Measurements from ENCODE around the gene ZMYND11. TPM values are rescaled to one million over a fixed set of nuclear protein-coding genes. Genes with fewer than 3 reads are reported as not detected.

Gene ZMYND11
- total RNA-seq, 2 donors from 2014 or later, result 34.1 to 48.5 TPM

- Histone ChIP-seq H3K9me3 (no peaks in the 10 kb centered on the region), H3K36me3 (no peaks in the 10 kb centered on the region), H3K4me1 (no peaks in the 10 kb centered on the region), H3K27me3 (no peaks in the 10 kb centered on the region), H3K27ac (no peak overlapping the region), H3K4me3 (no peak overlapping the region), H3K9ac (ENCODE audit: low read depth in 2 of 2, low read length in 2 of 2) (no peak overlapping the region)
- TF ChIP-seq CTCF (IDR thresholded peaks at IDR 0.05), result no peak
- no peak for DNase-seq
- intact Hi-C loops (cut with DNase I), result no loop called here
These were observed 147.3 kb downstream of the ZMYND11 start for GRCh38 chr10:282294-283139.

- H3K36me3 ChIP-seq, result no peaks in the 10 kb centered on the region
- no peak overlapping the region for H3K9ac ChIP-seq (ENCODE audit: low read depth in 2 of 2, low read length in 2 of 2)
- no peak overlapping the region for H3K27ac ChIP-seq
These were observed 147.9 kb downstream of the ZMYND11 start for GRCh38 chr10:283140-283479.

GRCh38 chr10:283916-284356, 148.7 kb downstream of the ZMYND11 start:
- no peak for DNase-seq
- H3K4me1 ChIP-seq, result no peaks in the 10 kb centered on the region
- H3K4me3 ChIP-seq, result no peak overlapping the region
- no peaks in the 10 kb centered on the region for H3K36me3 ChIP-seq
- no peaks in the 10 kb centered on the region for H3K27me3 ChIP-seq
- no peak for TF ChIP-seq CTCF (IDR thresholded peaks at IDR 0.05)
- intact Hi-C loops (cut with DNase I), result no loop called here
- H3K9me3 ChIP-seq, result no peaks in the 10 kb centered on the region
- no peak overlapping the region for H3K9ac ChIP-seq (ENCODE audit: low read depth in 2 of 2, low read length in 2 of 2)
- H3K27ac ChIP-seq, result no peak overlapping the region

More at GRCh38 chr10:283140-283479, 147.9 kb downstream of the ZMYND11 start:
- H3K4me3 ChIP-seq, result no peak overlapping the region
- H3K9me3 ChIP-seq, result no peaks in the 10 kb centered on the region
- intact Hi-C loops (cut with DNase I), result no loop called here
- no peak for DNase-seq
- TF ChIP-seq CTCF (IDR thresholded peaks at IDR 0.05), result no peak
- H3K27me3 ChIP-seq, result no peaks in the 10 kb centered on the region
- no peaks in the 10 kb centered on the region for H3K4me1 ChIP-seq

GRCh38 chr10:285216-285615, 150.0 kb downstream of the ZMYND11 start:
- H3K27ac ChIP-seq, result no peak overlapping the region
- TF ChIP-seq CTCF (IDR thresholded peaks at IDR 0.05), result no peak
- H3K4me1 ChIP-seq, result no peaks in the 10 kb centered on the region
- H3K36me3 ChIP-seq, result no peaks in the 10 kb centered on the region
- H3K9me3 ChIP-seq, result no peaks in the 10 kb centered on the region
- H3K27me3 ChIP-seq, result no peaks in the 10 kb centered on the region
- DNase-seq, result no peak
- H3K9ac ChIP-seq (ENCODE audit: low read depth in 2 of 2, low read length in 2 of 2), result no peak overlapping the region
- no peak overlapping the region for H3K4me3 ChIP-seq
- intact Hi-C loops (cut with DNase I), result no loop called here

- Histone ChIP-seq H3K27ac (no peak overlapping the region), H3K4me3 (no peak overlapping the region), H3K9me3 (no peaks in the 10 kb centered on the region), H3K9ac (ENCODE audit: low read depth in 2 of 2, low read length in 2 of 2) (no peak overlapping the region), H3K4me1 (no peaks in the 10 kb centered on the region), H3K27me3 (no peaks in the 10 kb centered on the region), H3K36me3 (no peaks in the 10 kb centered on the region)
- DNase-seq, result no peak
- intact Hi-C loops (cut with DNase I), result no loop called here
- TF ChIP-seq CTCF (IDR thresholded peaks at IDR 0.05), result no peak
These were observed 151.9 kb downstream of the ZMYND11 start for GRCh38 chr10:287026-287709.
